Measurements from ENCODE around the gene TNIK. TPM values are rescaled to one million over a fixed set of nuclear protein-coding genes. Genes with fewer than 3 reads are reported as not detected.
"Not testable (repeated sequence)": the region's sequence is repeated elsewhere in the genome, so short reads cannot be mapped to it uniquely, and the experiment has no call there.

TNIK gene
- total and polyA plus RNA-seq, 2 of the 13 experiments (the other 11 are each of a cell fraction or from before 2014, with no cell fraction given) = 0.15 to 0.22 TPM

DNA sequence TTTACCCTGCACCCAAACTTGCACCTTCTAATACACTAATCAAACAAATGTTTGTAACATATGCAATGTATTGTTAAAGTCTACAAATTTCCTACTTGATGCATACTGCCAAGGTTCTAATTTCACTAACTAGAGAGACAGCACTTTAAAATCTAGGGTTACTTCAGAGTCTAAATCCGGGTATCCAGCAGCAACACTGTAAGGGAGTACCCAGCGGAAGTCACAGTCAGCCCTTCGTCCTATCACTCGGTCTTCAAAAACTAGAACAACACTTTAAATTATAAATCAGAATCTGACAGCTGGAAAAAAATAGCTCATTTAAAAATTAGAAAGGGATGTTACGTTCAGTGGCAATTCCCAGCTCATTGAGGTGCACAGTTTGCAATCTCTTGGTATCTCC is 8.3 kb downstream of the TNIK start (continued):
- TF ChIP-seq, protein P1, sequence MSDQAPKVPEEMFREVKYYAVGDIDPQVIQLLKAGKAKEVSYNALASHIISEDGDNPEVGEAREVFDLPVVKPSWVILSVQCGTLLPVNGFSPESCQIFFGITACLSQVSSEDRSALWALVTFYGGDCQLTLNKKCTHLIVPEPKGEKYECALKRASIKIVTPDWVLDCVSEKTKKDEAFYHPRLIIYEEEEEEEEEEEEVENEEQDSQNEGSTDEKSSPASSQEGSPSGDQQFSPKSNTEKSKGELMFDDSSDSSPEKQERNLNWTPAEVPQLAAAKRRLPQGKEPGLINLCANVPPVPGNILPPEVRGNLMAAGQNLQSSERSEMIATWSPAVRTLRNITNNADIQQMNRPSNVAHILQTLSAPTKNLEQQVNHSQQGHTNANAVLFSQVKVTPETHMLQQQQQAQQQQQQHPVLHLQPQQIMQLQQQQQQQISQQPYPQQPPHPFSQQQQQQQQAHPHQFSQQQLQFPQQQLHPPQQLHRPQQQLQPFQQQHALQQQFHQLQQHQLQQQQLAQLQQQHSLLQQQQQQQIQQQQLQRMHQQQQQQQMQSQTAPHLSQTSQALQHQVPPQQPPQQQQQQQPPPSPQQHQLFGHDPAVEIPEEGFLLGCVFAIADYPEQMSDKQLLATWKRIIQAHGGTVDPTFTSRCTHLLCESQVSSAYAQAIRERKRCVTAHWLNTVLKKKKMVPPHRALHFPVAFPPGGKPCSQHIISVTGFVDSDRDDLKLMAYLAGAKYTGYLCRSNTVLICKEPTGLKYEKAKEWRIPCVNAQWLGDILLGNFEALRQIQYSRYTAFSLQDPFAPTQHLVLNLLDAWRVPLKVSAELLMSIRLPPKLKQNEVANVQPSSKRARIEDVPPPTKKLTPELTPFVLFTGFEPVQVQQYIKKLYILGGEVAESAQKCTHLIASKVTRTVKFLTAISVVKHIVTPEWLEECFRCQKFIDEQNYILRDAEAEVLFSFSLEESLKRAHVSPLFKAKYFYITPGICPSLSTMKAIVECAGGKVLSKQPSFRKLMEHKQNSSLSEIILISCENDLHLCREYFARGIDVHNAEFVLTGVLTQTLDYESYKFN (CRISPR knock-in tag; conservative IDR thresholded peaks at IDR 0.05) = no peak
- TF ChIP-seq, protein P2, sequence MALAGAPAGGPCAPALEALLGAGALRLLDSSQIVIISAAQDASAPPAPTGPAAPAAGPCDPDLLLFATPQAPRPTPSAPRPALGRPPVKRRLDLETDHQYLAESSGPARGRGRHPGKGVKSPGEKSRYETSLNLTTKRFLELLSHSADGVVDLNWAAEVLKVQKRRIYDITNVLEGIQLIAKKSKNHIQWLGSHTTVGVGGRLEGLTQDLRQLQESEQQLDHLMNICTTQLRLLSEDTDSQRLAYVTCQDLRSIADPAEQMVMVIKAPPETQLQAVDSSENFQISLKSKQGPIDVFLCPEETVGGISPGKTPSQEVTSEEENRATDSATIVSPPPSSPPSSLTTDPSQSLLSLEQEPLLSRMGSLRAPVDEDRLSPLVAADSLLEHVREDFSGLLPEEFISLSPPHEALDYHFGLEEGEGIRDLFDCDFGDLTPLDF (CRISPR knock-in tag; IDR thresholded peaks at IDR 0.05) = no peak
- no peak for TF ChIP-seq SRY (CRISPR knock-in tag; IDR thresholded peaks at IDR 0.05)

DNA sequence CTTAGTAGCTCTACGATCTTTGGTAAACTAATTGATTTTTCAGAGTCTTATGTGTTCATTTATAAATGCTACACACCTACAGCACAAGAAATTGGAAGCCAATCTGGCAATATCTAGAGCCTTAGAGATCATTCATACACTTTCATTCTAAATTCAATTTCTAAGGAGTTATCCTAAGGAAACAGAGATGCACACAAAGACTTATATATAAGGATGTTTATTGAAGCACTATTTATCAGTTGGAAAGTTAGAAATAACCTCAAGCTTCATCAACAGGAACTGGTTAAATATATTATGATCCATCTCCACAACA is 12.7 kb downstream of the TNIK start:
- H3K9me3 ChIP-seq (ENCODE audit: low read length); H2AFZ ChIP-seq (ENCODE audit: low read length); H3K4me2 ChIP-seq (ENCODE audit: low read depth, low read length); H3K79me2 ChIP-seq (ENCODE audit: insufficient read depth, low read length); H3K4me1 ChIP-seq (ENCODE audit: insufficient read depth, low read length); FAIRE-seq; DNase-seq (ENCODE audit: low spot score); ATAC-seq; H3K9ac ChIP-seq (ENCODE audit: insufficient read depth, low read depth, low read length); H3K4me3 ChIP-seq (replicated peaks in 1 of 3; ENCODE audit: insufficient read depth in 1 of 3, low read depth in 2 of 3, low read length in 3 of 3); POLR2A ChIA-PET; H4K20me1 ChIP-seq (ENCODE audit: insufficient read depth, low read length); H3K36me3 ChIP-seq (replicated peaks in 1 of 2; ENCODE audit: control insufficient read depth in 1 of 2, insufficient read depth in 2 of 2, low read length in 2 of 2); in situ Hi-C loops (cut with HindIII; ENCODE audit: extremely low pct_ligation_motif_present, low pct_unique_long_range_greater_than_20kb); CTCF ChIA-PET (ENCODE audit: low intra/inter-chr PET ratio, low total read pairs); intact Hi-C loops (cut with micrococcal nuclease; ENCODE audit: unreplicated experiment); BruUV-seq (replicated peaks); H3K27ac ChIP-seq (ENCODE audit: extremely low read length, insufficient read depth, low read length); H3K27me3 ChIP-seq (ENCODE audit: control insufficient read depth in 1 of 2, insufficient read depth in 2 of 2, low read length in 2 of 2): not testable (repeated sequence)
- 20% methylated on average over 1 of the region's 1 CpG for WGBS (ENCODE audit: low lambda C conversion rate)

Data from HepG2 (cell line).